Neural crest cell (in vitro differentiated cells): Measurements from ENCODE around the gene SND1. TPM values are rescaled to one million over a fixed set of nuclear protein-coding genes. Genes with fewer than 3 reads are reported as not detected.

ENCODE experiments used
- DNase-seq: peaks from one replicate; pipeline ENCODE4 v3.0.0; 2021; ENCODE audit warnings: low read depth, mixed read lengths, low spot score
- H3K27ac Mint-ChIP-seq: one replicate; pipeline ENCODE4 v1.8.0; 2021; ENCODE audit warnings: mild to moderate bottlenecking, mixed read lengths; ENCODE audit not compliant: unreplicated experiment
- H3K27me3 Mint-ChIP-seq: 2 replicates; pipeline ENCODE4 v1.8.0; 2021; ENCODE audit warnings: low read depth, mild to moderate bottlenecking, mixed read lengths
- H3K36me3 Mint-ChIP-seq: 2 replicates; pipeline ENCODE4 v1.8.0; 2021; ENCODE audit warnings: low read depth, mild to moderate bottlenecking, mixed read lengths
- H3K4me1 Mint-ChIP-seq: 2 replicates; pipeline ENCODE4 v1.8.0; 2021; ENCODE audit warnings: mixed read lengths
- H3K4me3 Mint-ChIP-seq: one replicate; pipeline ENCODE4 v1.8.0; 2021; ENCODE audit warnings: mild to moderate bottlenecking, mixed read lengths
- H3K9me3 Mint-ChIP-seq: 2 replicates; pipeline ENCODE4 v1.8.0; 2021; ENCODE audit warnings: mixed read lengths
- CTCF ChIP-seq: fragments of 200-600 bp; sonication (generic); conservative IDR thresholded peaks from 2 replicates; pipeline ENCODE4 v1.5.0; 2021; ENCODE audit warnings: antibody characterized with exemption, mild to moderate bottlenecking
- total RNA-seq: library from RNA; stranded (reverse); gene quantifications from 2 replicates; pipeline ENCODE4 v1.2.1, GENCODE V29; 2021

The SND1 gene
- total RNA-seq, 1 donor from 2014 or later, result 184 TPM

DNA sequence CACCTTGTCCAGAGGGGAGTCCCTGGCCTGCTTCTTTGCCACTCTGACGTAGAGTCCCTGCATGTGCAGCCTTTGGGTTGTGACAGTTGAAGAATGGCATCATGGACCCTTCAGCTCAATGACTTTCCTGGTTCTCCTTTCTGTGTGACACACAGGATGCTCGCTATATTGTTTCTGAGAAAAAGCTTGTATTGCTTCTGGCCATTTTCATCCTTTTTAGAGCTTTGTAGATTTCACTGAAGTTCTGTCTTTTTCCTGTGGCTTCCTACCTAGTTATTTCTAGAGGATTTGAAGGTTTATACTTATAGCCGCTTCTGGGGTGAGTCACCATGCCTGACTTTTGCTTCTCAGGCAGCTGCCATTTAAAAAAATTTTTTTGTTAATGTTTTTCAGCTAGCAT lies 27.0 kb downstream of the SND1 start:
- Mint-ChIP-seq H3K9me3 (peaks cover 3% of the 10 kb centered on the region), H3K4me3 (no peak overlapping the region), H3K27me3 (no peaks in the 10 kb centered on the region), H3K4me1 (peaks cover 33% of the 10 kb centered on the region), H3K27ac (no peak overlapping the region), H3K36me3 (peaks cover 14% of the 10 kb centered on the region)
- no peak for DNase-seq
- TF ChIP-seq CTCF, result no peak

DNA sequence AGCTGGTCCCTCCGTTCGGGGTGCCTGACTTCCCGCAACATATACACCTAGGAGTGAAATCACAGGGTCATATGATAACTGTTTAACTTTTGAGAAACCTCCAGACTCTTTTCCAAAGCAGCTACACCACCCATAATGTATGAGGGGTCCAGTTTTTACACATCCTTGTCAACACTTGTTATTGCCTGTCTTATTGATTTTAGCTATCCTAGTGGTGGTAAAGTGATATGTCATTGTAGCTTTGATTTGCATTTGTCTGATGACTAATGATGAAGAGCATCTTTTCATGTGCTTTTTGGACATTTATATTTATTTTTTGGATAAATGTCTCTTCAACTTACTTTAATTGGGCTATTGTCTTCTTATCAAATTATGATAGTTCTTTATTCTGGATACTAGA lies 29.0 kb downstream of the SND1 start:
- no peak for TF ChIP-seq CTCF
- Mint-ChIP-seq H3K27ac (no peak overlapping the region), H3K9me3 (peaks cover 3% of the 10 kb centered on the region), H3K36me3 (peaks cover 13% of the 10 kb centered on the region), H3K4me3 (no peak overlapping the region), H3K4me1 (peaks cover 40% of the 10 kb centered on the region), H3K27me3 (no peaks in the 10 kb centered on the region)
- no peak for DNase-seq

GRCh38 chr7:127682140-127682539 lies 30.1 kb downstream of the SND1 start:
- DNase-seq, result no peak
- Mint-ChIP-seq H3K4me3 (no peak overlapping the region), H3K4me1 (peaks cover 40% of the 10 kb centered on the region), H3K9me3 (peaks cover 3% of the 10 kb centered on the region), H3K36me3 (peaks cover 12% of the 10 kb centered on the region), H3K27ac (no peak overlapping the region), H3K27me3 (no peaks in the 10 kb centered on the region)
- TF ChIP-seq CTCF, result no peak

DNA sequence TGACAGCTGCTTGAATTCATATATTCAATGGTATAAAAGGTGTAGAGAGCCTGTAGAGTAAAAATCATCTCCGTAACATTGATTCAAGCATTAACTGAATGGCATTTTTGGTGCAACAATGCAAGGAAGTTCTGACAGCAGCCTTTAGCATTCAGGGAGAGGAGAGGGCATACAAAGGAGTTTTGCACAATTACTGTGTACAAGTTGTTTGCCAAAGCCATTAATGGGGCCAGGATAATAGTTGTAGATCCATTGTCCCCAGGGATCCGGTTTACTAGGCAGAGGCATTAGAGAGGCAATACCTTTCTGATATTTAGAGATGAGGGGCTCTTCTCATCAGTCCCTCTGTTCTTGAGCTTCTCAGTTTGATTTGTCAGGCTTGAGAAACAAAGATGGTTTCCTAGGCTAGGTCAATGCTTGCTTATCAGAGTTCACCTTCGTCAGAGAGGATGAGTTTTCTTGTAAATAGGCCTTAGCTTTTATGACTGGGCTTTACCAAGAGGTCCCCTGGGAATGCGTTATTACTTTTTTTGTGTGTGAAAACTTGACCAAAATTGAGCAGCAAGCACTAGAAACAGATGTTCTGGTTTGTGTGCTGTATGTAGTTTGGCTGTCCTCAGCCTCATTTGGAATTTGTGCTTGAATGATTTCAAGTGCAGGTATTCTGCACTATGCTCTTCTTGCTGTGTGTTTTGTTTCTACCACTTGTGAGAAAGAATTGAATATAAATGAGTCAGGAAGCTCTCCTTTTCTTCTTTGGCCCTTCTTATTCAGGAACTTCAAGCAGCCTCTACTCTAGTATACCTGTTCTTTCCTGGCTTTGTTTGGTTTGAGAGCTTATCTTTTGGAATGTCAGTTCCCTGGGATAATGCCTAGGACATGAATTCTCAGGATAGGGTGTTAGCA lies 32.0 kb downstream of the SND1 start:
- no peak for TF ChIP-seq CTCF
- Mint-ChIP-seq H3K27ac (no peak overlapping the region), H3K9me3 (peaks cover 3% of the 10 kb centered on the region), H3K4me1 (peaks cover 30% of the 10 kb centered on the region), H3K36me3 (peaks cover 10% of the 10 kb centered on the region), H3K27me3 (no peaks in the 10 kb centered on the region), H3K4me3 (no peak overlapping the region)
- no peak for DNase-seq

GRCh38 chr7:127689194-127689772 lies 37.3 kb downstream of the SND1 start:
- H3K27me3 Mint-ChIP-seq, result no peaks in the 10 kb centered on the region
- H3K9me3 Mint-ChIP-seq, result no peaks in the 10 kb centered on the region
- peaks cover 20% of the 10 kb centered on the region for H3K36me3 Mint-ChIP-seq
- no peak overlapping the region for H3K27ac Mint-ChIP-seq
- no peak for DNase-seq
- TF ChIP-seq CTCF, result no peak
- H3K4me3 Mint-ChIP-seq, result no peak overlapping the region
- peaks cover 13% of the 10 kb centered on the region for H3K4me1 Mint-ChIP-seq
